HCT116 (cell line): ENCODE data around the gene MICALL1. TPM values are rescaled to one million over a fixed set of nuclear protein-coding genes. Genes with fewer than 3 reads are reported as not detected.
"Not testable (repeated sequence)": the region's sequence is repeated elsewhere in the genome, so short reads cannot be mapped to it uniquely, and the experiment has no call there.

Experiments used
- ATAC-seq: fragments of 200-7000 bp; cut with Tn5 transposase; 2 replicates; pipeline ENCODE4 v1.9.1; 2020; ENCODE audit warnings: mild to moderate bottlenecking, moderate library complexity
- BruUV-seq: library from RNA; stranded (reverse); fragments of 400-500 nt; replicated peaks from 2 replicates; lab custom pipeline; 2021; lab: Mats Ljungman, UMichigan
- CTCF ChIA-PET: fragments of 300-600 bp; sonication (Branson Sonifier 250); formaldehyde crosslinking; loops from one replicate; lab custom pipeline; 2021; ENCODE audit warnings: antibody characterized with exemption; lab: Charles Lee
- POLR2A ChIA-PET: fragments of 300-600, 350-600 bp; sonication (Branson Sonifier 250); formaldehyde crosslinking; loops from one replicate; lab custom pipeline; 2021; ENCODE audit warnings: antibody characterized with exemption; lab: Charles Lee
- RAD21 ChIA-PET, 2 experiments: fragments of 300-600 bp; sonication (Branson Sonifier 250); formaldehyde crosslinking; loops; one replicate each; lab custom pipeline; 2023; ENCODE audit warnings: low total read pairs in 2 of 2; ENCODE audit not compliant: uncharacterized antibody in 2 of 2, unreplicated experiment in 2 of 2, low non-redundant PET in 1 of 2; lab: Charles Lee
- DNase-seq: peaks from one replicate; pipeline ENCODE4 v3.0.0-alpha.2; 2010; ENCODE audit warnings: low read depth, low spot score
- H2AFZ ChIP-seq: fragments of 200-600 bp; shearing (Covaris generic), sonication (generic); 2 replicates; pipeline ENCODE4 v1.6.1; 2017; ENCODE audit warnings: low read depth, mixed run types, mixed read lengths, antibody characterized with exemption, low read length; ENCODE audit not compliant: poor library complexity, severe bottlenecking
- H3K27ac ChIP-seq: 2 replicates; pipeline ENCODE4 v1.5.1; 2012; ENCODE audit warnings: low read depth, low read length
- H3K27me3 ChIP-seq: fragments of 200-600 bp; sonication (generic); 2 replicates; pipeline ENCODE4 v1.6.1; 2016; ENCODE audit warnings: mixed run types, low read length, mixed read lengths; ENCODE audit not compliant: insufficient read depth
- H3K36me3 ChIP-seq, 2 experiments: fragments of 200-500 bp in 1 of 2; fragments of 200-600 bp in 1 of 2; sonication (Bioruptor generic) in 1 of 2; sonication (generic) in 1 of 2; 2 replicates each; pipeline versions ENCODE4 v1.5.1 to v1.6.1; 2014 to 2016; ENCODE audit warnings: low read length in 2 of 2, inconsistent platforms in 1 of 2, mixed read lengths in 1 of 2, mixed run types in 1 of 2; ENCODE audit not compliant: insufficient read depth in 2 of 2, control insufficient read depth in 1 of 2
- H3K4me1 ChIP-seq, 2 experiments: fragments of 200-600 bp in 1 of 2; sonication (generic) in 1 of 2; 2 replicates each; pipeline versions ENCODE4 v1.5.1 to v1.6.1; 2012 to 2017; ENCODE audit warnings: low read length in 2 of 2, inconsistent platforms in 1 of 2, mild to moderate bottlenecking in 1 of 2, mixed read lengths in 1 of 2, mixed run types in 1 of 2, moderate library complexity in 1 of 2; ENCODE audit not compliant: insufficient read depth in 2 of 2, control insufficient read depth in 1 of 2
- H3K4me2 ChIP-seq: fragments of 200-600 bp; sonication (generic); 2 replicates; pipeline ENCODE4 v1.6.1; 2017; ENCODE audit warnings: mixed run types, low read length, mixed read lengths
- H3K4me3 ChIP-seq, 2 experiments: fragments of 200-600 bp in 1 of 2; sonication (generic) in 1 of 2; replicated peaks in 1 of 2; 2 replicates each; pipeline ENCODE4 v1.5.1; 2011 to 2016; ENCODE audit warnings: low read length in 2 of 2, control low read depth in 1 of 2, low read depth in 1 of 2, mild to moderate bottlenecking in 1 of 2, mixed read lengths in 1 of 2, mixed run types in 1 of 2
- H3K79me2 ChIP-seq: fragments of 200-600 bp; sonication (generic); 2 replicates; pipeline ENCODE4 v1.6.1; 2017; ENCODE audit warnings: mild to moderate bottlenecking, mixed run types, low read length, moderate library complexity, mixed read lengths; ENCODE audit not compliant: insufficient read depth
- H3K9ac ChIP-seq: fragments of 200-600 bp; sonication (generic); 2 replicates; pipeline ENCODE4 v1.6.1; 2016; ENCODE audit warnings: low read length, mixed read lengths
- H3K9me2 ChIP-seq: fragments of 200-600 bp; sonication (generic), shearing (Covaris generic); 2 replicates; pipeline ENCODE4 v1.6.1; 2017; ENCODE audit warnings: mixed run types, mild to moderate bottlenecking, moderate library complexity; ENCODE audit not compliant: insufficient read depth
- H3K9me3 ChIP-seq, 2 experiments: fragments of 200-500 bp in 1 of 2; fragments of 200-600 bp in 1 of 2; sonication (Bioruptor generic) in 1 of 2; sonication (generic) in 1 of 2; 2 replicates each; pipeline ENCODE4 v1.6.1; 2014 to 2017; ENCODE audit warnings: low read length in 2 of 2, mixed read lengths in 2 of 2, inconsistent platforms in 1 of 2, low read depth in 1 of 2, mild to moderate bottlenecking in 1 of 2, mixed run types in 1 of 2, moderate library complexity in 1 of 2; ENCODE audit not compliant: control insufficient read depth in 1 of 2, insufficient read depth in 1 of 2
- H4K20me1 ChIP-seq: fragments of 200-600 bp; sonication (generic), shearing (Covaris generic); 2 replicates; pipeline ENCODE4 v1.6.1; 2017; ENCODE audit warnings: mixed run types, mild to moderate bottlenecking, moderate library complexity; ENCODE audit not compliant: insufficient read depth
- ELF1 ChIP-seq: IDR thresholded peaks from 2 replicates; pipeline ENCODE4 v1.6.1; 2012; ENCODE audit warnings: low read depth, borderline replicate concordance
- POLR2A ChIP-seq: IDR thresholded peaks from 2 replicates; pipeline ENCODE4 v1.7.0; 2011; ENCODE audit warnings: borderline replicate concordance; ENCODE audit not compliant: insufficient read depth, insufficient read length; ENCODE audit errors: extremely low read depth
- POLR2AphosphoS5 ChIP-seq: IDR thresholded peaks from 2 replicates; pipeline ENCODE4 v1.6.1; 2011; ENCODE audit warnings: mild to moderate bottlenecking, low read depth, low read length, moderate library complexity
- intact Hi-C: fragments of 100-400 bp; cut with micrococcal nuclease; formaldehyde crosslinking; loops from 2 replicates; pipeline ENCODE4 v1.10.0; 2022
- total RNA-seq: library from RNA; stranded (reverse); gene quantifications from one replicate; pipeline ENCODE4 v1.2.1, GENCODE V29; 2021; ENCODE audit not compliant: unreplicated experiment

Gene MICALL1
- total RNA-seq, 1 experiment from 2014 or later = 35.2 TPM

- not testable (repeated sequence) for H3K27ac ChIP-seq
Measured at GRCh38 chr22:37947142-37947795, 41.2 kb downstream of the MICALL1 start.

GRCh38 chr22:37951305-37951704, 45.2 kb downstream of the MICALL1 start:
- intact Hi-C loops = no loop called here
- no peaks in the 10 kb centered on the region for H3K9me2 ChIP-seq
- H2AFZ ChIP-seq = no peak overlapping the region
- H3K36me3 ChIP-seq = no peaks in the 10 kb centered on the region
- no peak overlapping the region for H3K4me2 ChIP-seq
- peaks cover 26% of the 10 kb centered on the region for H3K79me2 ChIP-seq
- no peaks in the 10 kb centered on the region for H4K20me1 ChIP-seq
- DNase-seq (no peak), ATAC-seq (no peak)
- no peak overlapping the region for H3K27ac ChIP-seq
- peaks cover 7 to 17% of the 10 kb centered on the region in 2 experiments; a peak in 3 of 4 replicates for H3K4me1 ChIP-seq
- H3K4me3 ChIP-seq = no peak overlapping the region
- H3K9me3 ChIP-seq = no peaks in the 10 kb centered on the region
- H3K9ac ChIP-seq = no peak overlapping the region
- TF ChIP-seq POLR2A = no peak
- no peak for TF ChIP-seq ELF1
- TF ChIP-seq POLR2AphosphoS5 = no peak
- no TSS peak for BruUV-seq
- POLR2A ChIA-PET = no interaction called here
- no peaks in the 10 kb centered on the region for H3K27me3 ChIP-seq
- CTCF ChIA-PET = no interaction called here
- RAD21 ChIA-PET = no interaction called here

More at GRCh38 chr22:37947142-37947795, 41.2 kb downstream of the MICALL1 start:
- H3K9ac ChIP-seq, H3K4me1 ChIP-seq, H3K9me2 ChIP-seq, H3K4me3 ChIP-seq, intact Hi-C loops, RAD21 ChIA-PET, H3K79me2 ChIP-seq, DNase-seq, H3K9me3 ChIP-seq, H3K27me3 ChIP-seq, POLR2A ChIA-PET, BruUV-seq, H4K20me1 ChIP-seq, CTCF ChIA-PET, H3K4me2 ChIP-seq, ATAC-seq, H3K36me3 ChIP-seq, H2AFZ ChIP-seq: not testable (repeated sequence)

DNA sequence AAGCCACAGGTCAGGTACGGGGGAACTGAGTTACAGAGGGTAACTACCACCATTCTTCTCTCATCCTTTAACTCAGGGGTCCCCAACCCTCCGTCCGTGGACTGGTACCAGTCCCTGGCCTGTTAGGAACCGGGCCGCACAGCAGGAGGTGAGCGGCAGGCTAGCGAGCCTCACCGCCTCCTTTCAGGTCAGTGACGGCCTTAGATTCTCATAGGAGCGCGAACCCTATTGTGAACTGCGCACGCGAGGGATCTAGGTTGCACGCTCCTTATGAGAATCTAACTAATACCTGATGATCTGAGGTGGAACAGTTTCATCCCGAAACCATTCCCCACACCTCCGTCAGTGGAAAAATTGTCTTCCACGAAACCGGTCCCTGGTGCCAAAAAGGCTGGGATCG, 46.5 kb downstream of the MICALL1 start:
- H3K27me3 ChIP-seq, RAD21 ChIA-PET, H4K20me1 ChIP-seq, H2AFZ ChIP-seq, DNase-seq, ATAC-seq, H3K9me2 ChIP-seq, H3K9me3 ChIP-seq, BruUV-seq, CTCF ChIA-PET, intact Hi-C loops, H3K27ac ChIP-seq, POLR2A ChIA-PET: not testable (repeated sequence)
- peak overlapping the region; percentile 99 for H3K4me2 ChIP-seq
- peaks cover 11% of the 10 kb centered on the region in 2 experiments; a peak in 3 of 4 replicates for H3K36me3 ChIP-seq
- H3K4me3 ChIP-seq = peak overlapping the region in 1 of 2 experiments; percentile 99; a peak in 2 of 4 replicates
- peak overlapping the region; percentile 93; the same call in 1 of the 2 replicates for H3K9ac ChIP-seq
- H3K4me1 ChIP-seq = peaks cover 7 to 17% of the 10 kb centered on the region in 2 experiments; a peak in 3 of 4 replicates
- H3K79me2 ChIP-seq = peaks cover 39% of the 10 kb centered on the region
